GM10847 (cell line): ENCODE data around the gene TMEM181.

Source experiments
- POLR2A ChIP-seq: IDR thresholded peaks from 2 replicates; pipeline ENCODE4 v1.6.1; 2011; ENCODE audit not compliant: insufficient read length; ENCODE audit errors: extremely low read depth

TMEM181 gene

GRCh38 chr6:158559895-158560835 is at the start of gene TMEM181:
TSS of gene TMEM181 (plus strand) at chr6:158560091. CDS start at chr6:158560225, 134 bp downstream.
- peak; percentile 97 for TF ChIP-seq POLR2A

- TF ChIP-seq POLR2A = no peak
Observed at GRCh38 chr6:158512809-158513208, 47.1 kb upstream of the TMEM181 start.

GRCh38 chr6:158514176-158514575 is 45.7 kb upstream of the TMEM181 start:
- TF ChIP-seq POLR2A = no peak

DNA sequence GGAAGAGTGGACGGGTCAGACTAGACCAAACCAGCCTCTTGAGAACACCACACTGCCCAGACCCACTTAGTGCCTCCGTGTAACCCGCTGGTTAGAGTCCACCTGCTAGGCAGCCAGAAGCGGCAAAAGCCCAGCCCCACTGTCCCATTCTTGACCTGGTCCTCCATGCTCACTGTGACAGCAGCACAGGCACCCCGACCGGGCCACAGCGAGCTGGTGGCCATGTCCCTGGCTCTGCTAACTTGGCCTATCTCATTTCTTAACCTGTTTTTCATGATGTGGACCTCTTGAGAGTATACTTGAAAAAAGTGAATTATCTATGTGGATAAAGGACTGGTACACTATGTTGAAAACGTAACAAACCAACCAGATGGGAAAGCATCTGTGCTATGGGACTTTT is 44.9 kb upstream of the TMEM181 start:
- TF ChIP-seq POLR2A = no peak

DNA sequence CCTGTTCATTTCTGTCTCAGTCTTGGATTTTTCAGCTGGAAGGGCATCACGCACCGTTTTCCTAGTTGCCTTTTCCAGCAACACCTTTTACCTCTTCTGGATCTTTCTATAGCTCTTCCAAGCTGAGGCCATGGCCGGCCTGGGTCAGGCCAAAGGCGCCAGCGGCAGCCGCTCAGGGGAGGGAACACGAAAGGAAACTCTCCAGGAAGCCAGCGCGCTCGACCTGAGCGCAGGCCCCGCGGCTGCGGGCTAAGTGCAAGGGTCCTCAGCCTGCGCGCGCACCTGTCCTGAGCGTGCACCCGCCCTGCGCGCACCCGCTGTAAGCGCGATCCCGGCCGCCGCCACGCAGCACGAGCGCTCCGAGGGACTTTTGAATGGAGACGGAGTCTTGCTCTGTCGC is 43.8 kb upstream of the TMEM181 start:
- TF ChIP-seq POLR2A = no peak

DNA sequence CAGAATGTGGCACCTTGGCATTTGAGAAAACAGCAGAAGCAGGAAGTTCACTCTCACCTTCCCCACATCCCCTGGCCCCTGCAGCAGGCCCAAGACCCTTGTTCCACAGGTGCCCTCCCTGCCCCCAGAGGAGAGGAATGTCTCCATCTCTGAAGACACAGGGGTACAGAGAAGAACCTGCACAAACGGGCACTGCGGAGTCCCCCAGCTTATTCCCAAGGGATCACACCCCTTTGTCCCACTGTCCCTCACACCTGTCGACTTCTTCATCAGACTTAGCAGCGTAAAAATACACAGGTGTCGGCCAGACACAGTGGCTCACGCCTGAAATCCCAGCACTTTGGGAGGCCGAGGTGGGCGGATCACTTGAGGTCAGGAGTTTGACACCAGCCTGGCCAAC is 42.9 kb upstream of the TMEM181 start:
- no peak for TF ChIP-seq POLR2A

DNA sequence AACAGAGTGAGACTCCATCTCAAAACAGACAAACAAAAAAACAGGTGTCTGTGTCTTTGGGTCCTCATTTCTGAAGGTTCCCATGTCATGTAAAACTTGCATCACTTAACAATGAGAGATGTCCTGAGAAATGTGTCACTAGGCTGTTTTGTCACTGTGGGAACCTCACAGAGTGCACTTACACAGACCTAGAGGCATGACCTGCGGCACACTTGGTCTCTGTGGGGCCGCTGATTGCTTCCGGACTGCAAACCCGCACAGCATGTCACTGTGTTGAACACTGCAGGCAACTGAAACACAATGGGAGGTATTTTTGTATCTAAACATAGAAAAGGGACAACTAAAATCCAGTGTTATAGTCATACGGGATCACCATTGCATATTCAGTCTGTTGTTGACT is 42.3 kb upstream of the TMEM181 start:
- no peak for TF ChIP-seq POLR2A

- no peak for TF ChIP-seq POLR2A
Observed at GRCh38 chr6:158518191-158519127, 41.4 kb upstream of the TMEM181 start.

- no peak for TF ChIP-seq POLR2A
Observed at GRCh38 chr6:158519300-158519699, 40.6 kb upstream of the TMEM181 start.

- no peak for TF ChIP-seq POLR2A
Observed at GRCh38 chr6:158519761-158520160, 40.1 kb upstream of the TMEM181 start.

DNA sequence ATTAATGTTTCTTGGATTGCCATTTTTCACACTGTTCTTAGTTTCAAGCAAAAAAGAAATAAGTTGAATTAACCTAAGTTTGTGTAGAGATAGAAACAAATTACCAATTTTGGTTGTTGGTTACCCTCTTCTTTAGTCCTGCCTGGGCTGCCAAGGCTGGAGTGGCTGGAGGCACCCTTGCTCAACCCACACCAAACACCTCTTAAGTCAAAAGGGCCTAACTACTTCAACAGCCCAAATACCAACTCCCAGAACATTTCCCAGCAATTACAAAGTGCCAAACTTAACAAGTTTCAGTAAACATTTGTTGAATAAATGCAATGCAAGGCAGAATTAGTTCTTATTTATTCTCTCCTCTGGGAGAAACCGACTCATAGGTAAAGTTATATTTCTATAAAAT is 38.1 kb upstream of the TMEM181 start:
- TF ChIP-seq POLR2A = no peak

- TF ChIP-seq POLR2A = no peak
Observed at GRCh38 chr6:158522616-158523015, 37.3 kb upstream of the TMEM181 start.

DNA sequence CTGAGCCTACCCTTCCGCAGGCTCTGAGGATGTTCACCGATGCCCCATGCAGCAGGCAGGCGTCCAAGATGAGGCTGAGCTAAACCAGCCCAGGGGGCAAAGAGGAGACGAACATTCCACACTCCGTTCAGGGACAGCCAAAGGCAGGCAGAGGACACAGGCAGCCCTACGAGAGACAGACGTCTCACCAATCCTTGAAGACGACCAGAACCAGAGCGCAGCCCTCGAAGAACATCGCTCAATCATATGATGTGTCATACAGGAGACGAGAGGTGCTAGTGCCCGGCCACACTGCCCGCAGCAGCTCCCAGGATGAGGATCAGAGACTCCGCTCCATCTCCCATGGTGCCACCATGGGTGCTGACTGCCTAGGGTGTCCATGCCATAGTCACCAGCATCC is 35.6 kb upstream of the TMEM181 start:
- no peak for TF ChIP-seq POLR2A

DNA sequence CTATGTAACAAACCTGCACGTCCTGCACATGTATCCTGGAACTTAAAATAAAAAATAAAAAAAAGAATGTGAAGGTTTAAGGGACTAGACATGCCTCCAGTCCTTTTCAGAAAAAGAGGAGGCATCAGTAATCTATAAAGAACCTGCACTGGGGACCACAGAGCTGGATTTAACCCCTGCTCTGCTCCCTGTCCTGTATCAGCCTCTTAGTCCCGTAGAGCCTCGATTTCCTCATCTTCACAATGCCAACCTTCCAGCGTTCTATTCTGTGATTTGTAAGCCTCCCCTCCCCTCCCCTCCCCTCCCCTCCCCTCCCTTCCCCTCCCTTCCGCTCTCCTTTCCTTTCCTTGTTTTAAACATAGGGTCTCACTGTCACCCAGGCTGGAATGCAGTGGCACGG is 31.1 kb upstream of the TMEM181 start:
- no peak for TF ChIP-seq POLR2A

- no peak for TF ChIP-seq POLR2A
Observed at GRCh38 chr6:158529629-158530028, 30.3 kb upstream of the TMEM181 start.

GRCh38 chr6:158531566-158531965 is 28.3 kb upstream of the TMEM181 start:
- TF ChIP-seq POLR2A = no peak
